B cell (primary cell): ENCODE data around the gene RASGRF2. TPM values are rescaled to one million over a fixed set of nuclear protein-coding genes. Genes with fewer than 3 reads are reported as not detected.

Source experiments
- ATAC-seq: fragments of 200-7000 bp; cut with Tn5 transposase; one replicate; pipeline ENCODE4 v1.10.0; 2021; ENCODE audit warnings: low read depth, mild to moderate bottlenecking, moderate number of reproducible peaks, moderate library complexity
- CTCF ChIA-PET: fragments of 350-600 bp; sonication (Branson Sonifier 250); formaldehyde crosslinking; loops from one replicate; lab custom pipeline; 2021; ENCODE audit warnings: antibody characterized with exemption, inconsistent platforms; lab: Charles Lee
- POLR2A ChIA-PET: fragments of 350-600 bp; sonication (Branson Sonifier 250); formaldehyde crosslinking; loops from one replicate; lab custom pipeline; 2021; ENCODE audit warnings: antibody characterized with exemption; lab: Charles Lee
- DNase-seq: peaks from one replicate; pipeline ENCODE4 v3.0.0; 2013
- H2AFZ ChIP-seq: 2 replicates; pipeline ENCODE4 v1.6.1; 2012; ENCODE audit warnings: mild to moderate bottlenecking, low read depth, low read length; ENCODE audit not compliant: insufficient read depth, poor library complexity, severe bottlenecking
- H3K27ac ChIP-seq, 2 donors: 1 replicate in 1 of 2; 2 replicates in 1 of 2; pipeline ENCODE4 v1.5.1; 2012 to 2013; ENCODE audit warnings: low read length in 2 of 2, mild to moderate bottlenecking in 2 of 2, moderate library complexity in 1 of 2
- H3K27me3 ChIP-seq, 4 experiments: fragments of 200-600 bp in 1 of 4; sonication (generic) in 1 of 4; replicated peaks in 1 of 4; 1 replicate in 2 of 4; 2 replicates in 2 of 4; pipeline versions ENCODE4 v1.6.1 to v1.7.0; 2013 to 2016; ENCODE audit warnings: low read length in 3 of 4, mild to moderate bottlenecking in 2 of 4, mixed read lengths in 1 of 4, moderate library complexity in 1 of 4; ENCODE audit not compliant: insufficient read depth in 4 of 4, control insufficient read depth in 3 of 4; ENCODE audit errors: control extremely low read depth in 1 of 4
- H3K36me3 ChIP-seq, 2 experiments: replicated peaks in 1 of 2; 1 replicate in 1 of 2; 2 replicates in 1 of 2; pipeline versions ENCODE4 v1.6.1 to v1.7.1; 2013; ENCODE audit warnings: low read length in 1 of 2; ENCODE audit not compliant: insufficient read depth in 2 of 2, control insufficient read depth in 1 of 2; ENCODE audit errors: control extremely low read depth in 1 of 2, extremely low read depth in 1 of 2
- H3K4me1 ChIP-seq, 2 donors: fragments of 200-600 bp in 1 of 2; sonication (generic) in 1 of 2; 1 replicate in 1 of 2; 2 replicates in 1 of 2; pipeline versions ENCODE4 v1.5.1 to v1.6.1; 2013 to 2017; ENCODE audit warnings: low read length in 2 of 2; ENCODE audit not compliant: control insufficient read depth in 2 of 2, insufficient read depth in 2 of 2
- H3K4me2 ChIP-seq: replicated peaks from 2 replicates; pipeline ENCODE3; 2012; ENCODE audit warnings: mild to moderate bottlenecking, low read depth, low read length; ENCODE audit not compliant: poor library complexity, severe bottlenecking
- H3K4me3 ChIP-seq, 5 experiments: fragments of 200-600 bp in 1 of 5; sonication (generic) in 1 of 5; 1 replicate in 3 of 5; 2 replicates in 2 of 5; pipeline versions ENCODE4 v1.5.1 to v1.7.0; 2011 to 2016; ENCODE audit warnings: low read length in 4 of 5, mild to moderate bottlenecking in 4 of 5, low read depth in 2 of 5, control low read depth in 1 of 5, moderate library complexity in 1 of 5; ENCODE audit not compliant: insufficient read depth in 1 of 5; ENCODE audit errors: control extremely low read depth in 1 of 5, extremely low read depth in 1 of 5
- H3K79me2 ChIP-seq: fragments of 200-600 bp; sonication (generic); one replicate; pipeline ENCODE4 v1.6.0; 2016; ENCODE audit warnings: low read length; ENCODE audit not compliant: control insufficient read depth, insufficient read depth
- H3K9ac ChIP-seq: fragments of 200-600 bp; sonication (generic); 2 replicates; pipeline ENCODE4 v1.6.1; 2017; ENCODE audit warnings: mild to moderate bottlenecking, low read length, moderate library complexity
- H3K9me3 ChIP-seq, 3 donors: one replicate each; pipeline versions ENCODE4 v1.6.1 to v1.7.1; 2013; ENCODE audit warnings: low read length in 2 of 3; ENCODE audit not compliant: control insufficient read depth in 2 of 3, insufficient read depth in 1 of 3; ENCODE audit errors: control extremely low read depth in 1 of 3
- H4K20me1 ChIP-seq: 2 replicates; pipeline ENCODE4 v1.6.0; 2012; ENCODE audit warnings: mild to moderate bottlenecking, low read length; ENCODE audit not compliant: insufficient read depth, control insufficient read depth, poor library complexity, severe bottlenecking
- H3K27ac Mint-ChIP-seq: one replicate; pipeline ENCODE4 v1.8.0; 2021; ENCODE audit warnings: mixed read lengths
- H3K27me3 Mint-ChIP-seq: one replicate; pipeline ENCODE4 v1.8.0; 2021; ENCODE audit warnings: mixed read lengths
- H3K4me1 Mint-ChIP-seq: one replicate; pipeline ENCODE4 v1.8.0; 2021; ENCODE audit warnings: mixed read lengths
- H3K4me3 Mint-ChIP-seq: one replicate; pipeline ENCODE4 v1.8.0; 2021; ENCODE audit warnings: mixed read lengths
- H3K9me3 Mint-ChIP-seq: one replicate; pipeline ENCODE4 v1.8.0; 2022; ENCODE audit warnings: mixed read lengths; ENCODE audit not compliant: insufficient read depth
- EZH2 ChIP-seq: IDR thresholded peaks from 2 replicates; pipeline ENCODE4 v1.6.1; 2012; ENCODE audit warnings: borderline replicate concordance, low read depth, mild to moderate bottlenecking, moderate library complexity, low read length; ENCODE audit not compliant: insufficient read depth, poor library complexity, severe bottlenecking
- WGBS: methylation state at CpG from one replicate; pipeline ENCODE4 v1.1.5; 2013; ENCODE audit warnings: missing lambda C conversion rate; ENCODE audit not compliant: insufficient coverage; 5-methylcytosine and 5-hydroxymethylcytosine counted together
- intact Hi-C: fragments of 100-400 bp; cut with micrococcal nuclease; formaldehyde crosslinking; loops from one replicate; pipeline ENCODE4 v1.10.0; 2022
- polyA plus RNA-seq: library from polyadenylated mRNA; depleted of rRNA; stranded (reverse); fragments of >200 nt; gene quantifications from 2 replicates; pipeline ENCODE4 v1.2.3, GENCODE V29; 2012
- total RNA-seq, 2 donors: library from RNA; stranded (reverse); fragments of 120-200 nt in 1 of 2; gene quantifications; 1 replicate in 1 of 2; 2 replicates in 1 of 2; pipeline versions ENCODE4 v1.2.3 to v1.2.4, GENCODE V29; 2013 to 2022
- TF ChIP-seq, protein P1 (sequence below): fragments of 200-600 bp; IDR thresholded peaks from one replicate; pipeline ENCODE4 v1.8.0; 2022; ENCODE audit warnings: antibody characterized with exemption, mild to moderate bottlenecking

RASGRF2 gene
- total and polyA plus RNA-seq, 2 donors (not counting 1 experiment from before 2014, with no cell fraction given), result 0.04 to 0.37 TPM

DNA sequence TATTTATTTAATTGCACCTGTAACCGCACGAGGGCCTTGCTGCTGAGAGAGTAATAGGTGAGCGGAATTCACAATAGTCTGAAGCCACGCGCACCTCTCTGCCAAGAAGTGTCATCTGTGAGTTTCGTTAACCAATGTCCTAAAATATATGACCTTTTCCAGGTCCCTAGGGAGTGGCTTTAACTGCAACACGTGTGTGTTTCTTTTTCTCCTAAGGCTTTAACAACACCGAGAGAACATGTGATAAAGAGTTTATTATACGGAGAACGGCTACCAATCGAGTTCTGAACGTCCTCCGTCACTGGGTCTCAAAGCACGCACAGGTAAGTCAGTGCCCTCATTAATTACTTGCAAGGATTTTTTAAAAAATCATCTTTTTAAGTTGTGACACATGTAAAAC, 219.8 kb downstream of the RASGRF2 start:
- CTCF ChIA-PET, result no interaction called here
- TF ChIP-seq EZH2, result no peak
- TF ChIP-seq, protein P1, sequence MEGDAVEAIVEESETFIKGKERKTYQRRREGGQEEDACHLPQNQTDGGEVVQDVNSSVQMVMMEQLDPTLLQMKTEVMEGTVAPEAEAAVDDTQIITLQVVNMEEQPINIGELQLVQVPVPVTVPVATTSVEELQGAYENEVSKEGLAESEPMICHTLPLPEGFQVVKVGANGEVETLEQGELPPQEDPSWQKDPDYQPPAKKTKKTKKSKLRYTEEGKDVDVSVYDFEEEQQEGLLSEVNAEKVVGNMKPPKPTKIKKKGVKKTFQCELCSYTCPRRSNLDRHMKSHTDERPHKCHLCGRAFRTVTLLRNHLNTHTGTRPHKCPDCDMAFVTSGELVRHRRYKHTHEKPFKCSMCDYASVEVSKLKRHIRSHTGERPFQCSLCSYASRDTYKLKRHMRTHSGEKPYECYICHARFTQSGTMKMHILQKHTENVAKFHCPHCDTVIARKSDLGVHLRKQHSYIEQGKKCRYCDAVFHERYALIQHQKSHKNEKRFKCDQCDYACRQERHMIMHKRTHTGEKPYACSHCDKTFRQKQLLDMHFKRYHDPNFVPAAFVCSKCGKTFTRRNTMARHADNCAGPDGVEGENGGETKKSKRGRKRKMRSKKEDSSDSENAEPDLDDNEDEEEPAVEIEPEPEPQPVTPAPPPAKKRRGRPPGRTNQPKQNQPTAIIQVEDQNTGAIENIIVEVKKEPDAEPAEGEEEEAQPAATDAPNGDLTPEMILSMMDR, result no peak
- ATAC-seq (no peak), DNase-seq (no peak)
- no peaks in the 10 kb centered on the region for H4K20me1 ChIP-seq
- Mint-ChIP-seq H3K9me3 (no peaks in the 10 kb centered on the region), H3K4me3 (no peak overlapping the region), H3K4me1 (peaks cover 16% of the 10 kb centered on the region), H3K27me3 (no peaks in the 10 kb centered on the region), H3K27ac (no peak overlapping the region)
- no peak overlapping the region for H3K4me2 ChIP-seq
- H3K9me3 ChIP-seq, result no peaks in the 10 kb centered on the region
- no peak overlapping the region for H3K4me3 ChIP-seq
- POLR2A ChIA-PET, result no interaction called here
- WGBS, result 95% methylated on average over 8 of the region's 14 CpGs
- peaks cover 11 to 18% of the 10 kb centered on the region in 2 donors for H3K4me1 ChIP-seq
- intact Hi-C loops, result no loop called here
- no peaks in the 10 kb centered on the region for H3K79me2 ChIP-seq
- H3K27me3 ChIP-seq, result peaks cover 0 to 5% (median 0%) of the 10 kb centered on the region in 4 experiments
- H3K36me3 ChIP-seq, result no peaks in the 10 kb centered on the region
- H3K27ac ChIP-seq, result no peak overlapping the region
- no peak overlapping the region for H2AFZ ChIP-seq
- no peak overlapping the region for H3K9ac ChIP-seq

DNA sequence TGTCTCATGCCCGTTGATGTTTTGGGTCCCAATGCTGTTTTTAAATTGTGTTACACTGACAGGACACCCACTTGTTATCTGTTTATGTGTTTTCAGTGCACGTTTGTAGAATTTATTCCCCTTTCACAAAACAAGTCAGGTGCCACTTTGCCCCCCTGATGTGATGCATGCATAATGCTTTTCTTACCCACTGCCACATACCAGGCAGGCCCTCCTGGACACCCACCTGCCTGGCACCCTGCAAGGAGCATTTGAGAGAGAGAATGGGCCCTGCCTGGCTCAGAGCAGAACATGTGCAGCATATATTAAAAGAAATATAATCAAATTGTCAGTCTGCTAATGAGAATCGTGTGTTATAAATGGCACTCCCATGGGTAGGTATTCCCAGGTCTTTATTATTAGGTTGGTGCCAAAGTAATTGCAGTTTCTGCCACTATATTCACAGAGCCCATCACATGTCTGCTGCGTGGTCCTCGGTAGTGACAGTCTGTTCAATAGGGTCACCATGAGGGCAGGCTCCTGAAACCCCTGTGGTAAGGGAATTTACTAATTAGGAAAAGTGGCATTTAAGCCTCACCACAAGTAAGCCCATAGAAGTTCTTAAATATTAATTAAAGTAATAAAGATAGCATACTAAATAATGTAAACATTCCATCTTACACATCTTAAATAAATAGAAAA, 220.8 kb downstream of the RASGRF2 start:
- no peak for ATAC-seq
- Histone ChIP-seq H3K27me3 (peaks cover 0 to 5% (median 0%) of the 10 kb centered on the region in 4 experiments), H3K27ac (no peak overlapping the region), H3K9me3 (no peaks in the 10 kb centered on the region), H3K36me3 (no peaks in the 10 kb centered on the region), H3K4me2 (no peak overlapping the region), H3K9ac (no peak overlapping the region), H3K4me3 (no peak overlapping the region), H4K20me1 (no peaks in the 10 kb centered on the region), H3K4me1 (peaks cover 11 to 18% of the 10 kb centered on the region in 2 donors), H2AFZ (no peak overlapping the region), H3K79me2 (no peaks in the 10 kb centered on the region)
- CTCF ChIA-PET, result interaction anchor here (1.0 kb wide), 1 partner anchor 15 kb away, joined by 3 read pairs; no protein-coding TSS in a partner anchor
- TF ChIP-seq, protein P1, result no peak
- no peak for TF ChIP-seq EZH2
- DNase-seq, result no peak
- POLR2A ChIA-PET, result no interaction called here
- Mint-ChIP-seq H3K4me1 (peaks cover 16% of the 10 kb centered on the region), H3K9me3 (no peaks in the 10 kb centered on the region), H3K4me3 (no peak overlapping the region), H3K27me3 (no peaks in the 10 kb centered on the region), H3K27ac (no peak overlapping the region)
- WGBS, result 100% methylated on average over 2 of the region's 5 CpGs
- intact Hi-C loops, result no loop called here
